ENCODE results near the gene DNAJB4. TPM values are rescaled to one million over a fixed set of nuclear protein-coding genes. Genes with fewer than 3 reads are reported as not detected.

Gene DNAJB4
- total and polyA plus RNA-seq, 2 of the 8 experiments (the other 6 are each of a cell fraction or from before 2014, with no cell fraction given): 6.6 to 21.8 TPM

- no peak for TF ChIP-seq SP2 (IDR thresholded peaks at IDR 0.05; ENCODE audit: low read length)
- TF ChIP-seq BACH1 (IDR thresholded peaks at IDR 0.05; ENCODE audit: low read length): peak; percentile 64; the same call in 1 of the 2 replicates
- no peak; the same call in 1 of the 2 replicates for TF ChIP-seq E2F6 (IDR thresholded peaks at IDR 0.05)
- TF ChIP-seq RBBP5 (IDR thresholded peaks at IDR 0.05; ENCODE audit: borderline replicate concordance, low read depth, low read length): peak; percentile 78; the same call in 1 of the 2 replicates
- no peak for TF ChIP-seq RNF2 (IDR thresholded peaks at IDR 0.05; ENCODE audit: borderline replicate concordance, low read depth, low read length, missing control alignments, poor library complexity, severe bottlenecking)
- TF ChIP-seq RFX5 (IDR thresholded peaks at IDR 0.05; ENCODE audit: borderline replicate concordance, low read depth, low read length): no peak
- TF ChIP-seq CTCF (IDR thresholded peaks at IDR 0.05; ENCODE audit: control extremely low read depth in 1 of 3, insufficient read depth in 1 of 3, low read depth in 1 of 3, low read length in 3 of 3): peak; percentile 50 to 71 (median 67)
- TF ChIP-seq SIX5 (IDR thresholded peaks at IDR 0.05; ENCODE audit: low read depth, low read length): no peak
- TF ChIP-seq RAD21 (IDR thresholded peaks at IDR 0.05 in 1 of 2, conservative IDR thresholded peaks at IDR 0.05 in 1 of 2; ENCODE audit: low read depth in 2 of 2, low read length in 2 of 2): peak; percentile 23 to 36
Observed at GRCh38 chr1:77978969-77979876, 25.5 kb upstream of the DNAJB4 start, which contains the start of gene FUBP1 (continued).
